Neural cell (in vitro differentiated cells): ENCODE results near the gene LAMC2. TPM values are rescaled to one million over a fixed set of nuclear protein-coding genes. Genes with fewer than 3 reads are reported as not detected.

Experiments
- H2AFZ ChIP-seq: fragments of 200-600, 300-800 bp; sonication (generic), shearing (Covaris generic); 2 replicates; pipeline ENCODE4 v1.6.0; 2014; ENCODE audit warnings: low read depth, mild to moderate bottlenecking, antibody characterized with exemption, low read length, moderate library complexity
- H3F3A ChIP-seq: fragments of 200-600 bp; shearing (Covaris generic); 2 replicates; pipeline ENCODE4 v1.6.1; 2016; ENCODE audit warnings: mild to moderate bottlenecking, moderate library complexity, mixed read lengths, antibody characterized with exemption, low read length; ENCODE audit not compliant: insufficient read depth, poor library complexity, severe bottlenecking
- H3K27ac ChIP-seq: fragments of 200-600, 300-800 bp; sonication (generic), shearing (Covaris generic); 2 replicates; pipeline ENCODE4 v1.5.1; 2014; ENCODE audit warnings: mild to moderate bottlenecking, low read length, moderate library complexity
- H3K27me3 ChIP-seq: fragments of 300-800, 200-600 bp; sonication (generic), shearing (Covaris generic); 2 replicates; pipeline ENCODE4 v1.6.0; 2014; ENCODE audit warnings: mild to moderate bottlenecking, low read depth, low read length, moderate library complexity; ENCODE audit not compliant: insufficient read depth
- H3K36me3 ChIP-seq: fragments of 300-800, 200-600 bp; sonication (generic), shearing (Covaris generic); 2 replicates; pipeline ENCODE4 v1.5.1; 2014; ENCODE audit warnings: mild to moderate bottlenecking, antibody characterized with exemption, low read length, moderate library complexity; ENCODE audit not compliant: insufficient read depth
- H3K4me2 ChIP-seq: fragments of 300-800, 200-600 bp; sonication (generic), shearing (Covaris generic); 2 replicates; pipeline ENCODE4 v1.6.0; 2014; ENCODE audit warnings: mild to moderate bottlenecking, low read length
- H3K4me3 ChIP-seq: fragments of 300-800, 200-600 bp; sonication (generic), shearing (Covaris generic); 2 replicates; pipeline ENCODE4 v1.5.1; 2014; ENCODE audit warnings: mild to moderate bottlenecking, low read length, moderate library complexity
- H3K79me2 ChIP-seq: fragments of 200-600 bp; shearing (Covaris generic); replicated peaks from 2 replicates; pipeline ENCODE4 v1.6.0; 2014; ENCODE audit warnings: mild to moderate bottlenecking, low read length, moderate library complexity; ENCODE audit not compliant: insufficient read depth
- H3K9ac ChIP-seq: fragments of 300-800, 200-600 bp; sonication (generic), shearing (Covaris generic); 2 replicates; pipeline ENCODE4 v1.6.1; 2016; ENCODE audit warnings: mild to moderate bottlenecking, low read length, mixed read lengths
- H3K9me2 ChIP-seq: fragments of 200-600 bp; shearing (Covaris generic); 2 replicates; pipeline ENCODE4 v1.6.1; 2016; ENCODE audit warnings: mild to moderate bottlenecking, low read length, mixed read lengths; ENCODE audit not compliant: insufficient read depth
- H3K9me3 ChIP-seq: fragments of 200-600, 300-800 bp; sonication (generic), shearing (Covaris generic); 2 replicates; pipeline ENCODE4 v1.6.1; 2016; ENCODE audit warnings: mild to moderate bottlenecking, mixed run types, low read length, moderate library complexity, mixed read lengths
- H4K20me1 ChIP-seq: fragments of 200-600 bp; shearing (Covaris generic); 2 replicates; pipeline ENCODE4 v1.6.1; 2016; ENCODE audit warnings: mild to moderate bottlenecking, mixed run types; ENCODE audit not compliant: insufficient read depth
- CTCF ChIP-seq: fragments of 450-650 bp; IDR thresholded peaks from 2 replicates; pipeline ENCODE4 v1.5.1; 2014; ENCODE audit warnings: antibody characterized with exemption, mild to moderate bottlenecking, moderate library complexity; ENCODE audit not compliant: poor library complexity, severe bottlenecking
- EP300 ChIP-seq: fragments of 450-650 bp; conservative IDR thresholded peaks from 2 replicates; pipeline ENCODE4 v1.6.1; 2014; ENCODE audit warnings: antibody characterized with exemption, mild to moderate bottlenecking, moderate library complexity; ENCODE audit not compliant: poor library complexity, severe bottlenecking
- EZH2 ChIP-seq: fragments of 200-600, 300-800 bp; shearing (Covaris generic), sonication (generic); IDR thresholded peaks from 2 replicates; pipeline ENCODE4 v1.6.1; 2014; ENCODE audit warnings: antibody characterized with exemption, low read length, borderline replicate concordance, mild to moderate bottlenecking; ENCODE audit not compliant: insufficient read depth, poor library complexity, severe bottlenecking
- MXI1 ChIP-seq: fragments of 450-650 bp; conservative IDR thresholded peaks from 2 replicates; pipeline ENCODE4 v1.6.1; 2014; ENCODE audit warnings: antibody characterized with exemption, mild to moderate bottlenecking; ENCODE audit not compliant: poor library complexity, severe bottlenecking
- POLR2AphosphoS5 ChIP-seq: IDR thresholded peaks from 2 replicates; pipeline ENCODE4 v1.6.1; 2012
- RAD21 ChIP-seq: fragments of 450-650 bp; conservative IDR thresholded peaks from 2 replicates; pipeline ENCODE4 v1.6.1; 2014; ENCODE audit warnings: antibody characterized with exemption, mild to moderate bottlenecking, moderate library complexity
- REST ChIP-seq: IDR thresholded peaks from 2 replicates; pipeline ENCODE4 v1.6.1; 2012; ENCODE audit warnings: borderline replicate concordance
- SMC3 ChIP-seq: fragments of 450-650 bp; conservative IDR thresholded peaks from 2 replicates; pipeline ENCODE4 v1.6.1; 2014; ENCODE audit warnings: antibody characterized with exemption, mild to moderate bottlenecking, moderate library complexity; ENCODE audit not compliant: poor library complexity
- TAF1 ChIP-seq: IDR thresholded peaks from 2 replicates; pipeline ENCODE4 v1.6.1; 2012; ENCODE audit warnings: low read depth
- polyA plus RNA-seq: library from polyadenylated mRNA; depleted of rRNA; stranded (reverse); fragments of >200 nt; gene quantifications from 2 replicates; pipeline ENCODE4 v1.2.3, GENCODE V29; 2014

The LAMC2 gene
- polyA plus RNA-seq, 1 donor from 2014 or later: 0.67 TPM

GRCh38 chr1:183161391-183161790, 24.7 kb upstream of the LAMC2 start:
- TF ChIP-seq EZH2 (no peak), CTCF (no peak), REST (no peak), SMC3 (no peak), POLR2AphosphoS5 (no peak), EP300 (no peak), RAD21 (no peak), MXI1 (no peak), TAF1 (no peak)
- H3K9ac ChIP-seq: no peak overlapping the region
- H3K4me2 ChIP-seq: no peak overlapping the region
- H3F3A ChIP-seq: no peaks in the 10 kb centered on the region
- no peaks in the 10 kb centered on the region for H3K27me3 ChIP-seq
- no peaks in the 10 kb centered on the region for H3K9me2 ChIP-seq
- no peak overlapping the region for H2AFZ ChIP-seq
- H3K27ac ChIP-seq: no peak overlapping the region
- no peak overlapping the region for H3K4me3 ChIP-seq
- no peaks in the 10 kb centered on the region for H3K36me3 ChIP-seq
- H4K20me1 ChIP-seq: no peaks in the 10 kb centered on the region
- H3K79me2 ChIP-seq: no peaks in the 10 kb centered on the region
- H3K9me3 ChIP-seq: no peaks in the 10 kb centered on the region

GRCh38 chr1:183163316-183163715, 22.7 kb upstream of the LAMC2 start:
- no peaks in the 10 kb centered on the region for H3K27me3 ChIP-seq
- H4K20me1 ChIP-seq: no peaks in the 10 kb centered on the region
- no peaks in the 10 kb centered on the region for H3F3A ChIP-seq
- no peaks in the 10 kb centered on the region for H3K9me2 ChIP-seq
- no peaks in the 10 kb centered on the region for H3K9me3 ChIP-seq
- H2AFZ ChIP-seq: no peak overlapping the region
- H3K4me2 ChIP-seq: no peak overlapping the region
- H3K36me3 ChIP-seq: no peaks in the 10 kb centered on the region
- no peaks in the 10 kb centered on the region for H3K79me2 ChIP-seq
- no peak for TF ChIP-seq REST
- TF ChIP-seq EZH2: no peak
- no peak for TF ChIP-seq EP300
- no peak for TF ChIP-seq RAD21
- no peak for TF ChIP-seq MXI1
- no peak for TF ChIP-seq CTCF
- TF ChIP-seq SMC3: no peak
- H3K27ac ChIP-seq: no peak overlapping the region
- H3K9ac ChIP-seq: no peak overlapping the region
- no peak overlapping the region for H3K4me3 ChIP-seq
